Measurements from ENCODE around the gene SYK. TPM values are rescaled to one million over a fixed set of nuclear protein-coding genes. Genes with fewer than 3 reads are reported as not detected.

SYK gene
- total and polyA plus RNA-seq, 2 of the 4 experiments (the other 2 are of a cell fraction) = not detected

DNA sequence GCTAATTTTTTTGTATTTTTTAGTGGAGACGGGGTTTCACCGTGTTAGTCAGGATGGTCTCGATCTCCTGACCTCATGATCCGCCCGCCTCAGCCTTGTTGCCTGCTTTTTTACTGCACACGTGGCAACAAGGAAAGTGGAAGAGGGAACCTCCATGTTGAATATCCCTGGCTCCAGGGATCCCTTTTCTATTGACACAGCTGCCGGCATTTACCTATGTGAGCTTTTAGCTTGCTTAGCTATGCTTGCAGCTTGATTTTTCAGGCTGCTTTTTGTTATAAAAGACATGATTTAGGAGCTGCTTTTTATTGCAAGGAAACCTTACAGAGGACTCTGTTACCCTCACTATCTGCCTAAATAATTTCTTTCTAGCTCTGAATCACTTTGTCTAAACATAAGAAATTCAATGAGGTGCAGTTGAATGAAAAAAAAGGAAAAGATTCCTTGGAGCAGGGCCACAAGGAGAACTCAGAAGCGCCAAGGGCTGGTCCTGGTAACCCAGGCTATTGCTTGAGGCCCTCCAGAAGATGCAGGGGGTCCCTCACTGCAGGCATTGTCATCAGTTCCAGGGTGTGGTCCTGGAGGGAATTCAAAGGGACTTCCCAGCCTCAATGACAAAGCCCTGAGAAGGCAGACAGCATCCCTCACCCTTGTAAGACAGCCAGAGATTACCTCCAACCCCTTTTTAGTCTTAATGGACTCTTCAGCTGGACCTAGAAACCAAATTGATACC, 89.9 kb downstream of the SYK start:
- TF ChIP-seq CHD1 (IDR thresholded peaks at IDR 0.05; ENCODE audit: low read depth, low read length) = no peak
- TF ChIP-seq USF2 (IDR thresholded peaks at IDR 0.05; ENCODE audit: low read depth, low read length) = no peak
- no peak for TF ChIP-seq ELK1 (IDR thresholded peaks at IDR 0.05; ENCODE audit: borderline replicate concordance, low read depth, low read length)
- TF ChIP-seq CEBPB (IDR thresholded peaks at IDR 0.05; ENCODE audit: low read depth, low read length) = no peak
- no peak for TF ChIP-seq CTCF (conservative IDR thresholded peaks at IDR 0.05; ENCODE audit: low read depth, low read length)
- no peak for TF ChIP-seq POLR2A (IDR thresholded peaks at IDR 0.05; ENCODE audit: low read depth, low read length)
- TF ChIP-seq MAZ (IDR thresholded peaks at IDR 0.05; ENCODE audit: borderline replicate concordance, low read depth, low read length) = no peak
- no peak for TF ChIP-seq SMC3 (IDR thresholded peaks at IDR 0.05; ENCODE audit: low read depth, low read length)
- TF ChIP-seq FOS (IDR thresholded peaks at IDR 0.05; ENCODE audit: low read depth, low read length) = no peak
- no peak for TF ChIP-seq NFE2L2 (IDR thresholded peaks at IDR 0.05; ENCODE audit: low read depth, low read length)
- no peak for TF ChIP-seq RCOR1 (IDR thresholded peaks at IDR 0.05; ENCODE audit: insufficient replicate concordance, low read length)
- H3K18ac ChIP-seq (ENCODE audit: low read depth, low read length) = no peak overlapping the region
- in situ Hi-C loops (cut with MboI; ENCODE audit: low sequenced_read_pairs) (no loop called here), dilution Hi-C loops (cut with HindIII; ENCODE audit: low sequenced_read_pairs, unreplicated experiment) (no loop called here), intact Hi-C loops (cut with micrococcal nuclease) (no loop called here)
- H3K4me1 ChIP-seq (ENCODE audit: control insufficient read depth, insufficient read depth, low read length) = no peaks in the 10 kb centered on the region
- H3K36me3 ChIP-seq (ENCODE audit: control insufficient read depth, insufficient read depth, low read length) = no peaks in the 10 kb centered on the region
- H3K14ac ChIP-seq (replicated peaks; ENCODE audit: low read depth, low read length) = no peak overlapping the region
- H4K8ac ChIP-seq (ENCODE audit: low read depth in 2 of 2, low read length in 2 of 2) = no peak overlapping the region
- no CpG with 5 or more reads among the region's 8 CpGs for WGBS, 2 experiments (ENCODE audit: extremely low coverage in 2 of 2, insufficient read length in 1 of 2)
- DNase-seq (peak; percentile 8), ATAC-seq (ENCODE audit: low read depth) (peak; percentile 56)
- H4K5ac ChIP-seq (ENCODE audit: low read depth, low read length) = no peak overlapping the region
- H3K4me3 ChIP-seq (ENCODE audit: insufficient read depth, low read depth, low read length) = no peak overlapping the region
- no peak overlapping the region for H2BK120ac ChIP-seq (ENCODE audit: low read depth, low read length)
- no peak overlapping the region for H2AK5ac ChIP-seq (ENCODE audit: low read depth, low read length)
- no peak overlapping the region for H2BK5ac ChIP-seq (ENCODE audit: low read depth, low read length, poor library complexity, severe bottlenecking)
- H3K9me1 ChIP-seq (ENCODE audit: insufficient read depth, low read length) = no peaks in the 10 kb centered on the region
- ChIA-PET POLR2A (ENCODE audit: unreplicated experiment) (no interaction called here), CTCF (no interaction called here)
- H3K27ac ChIP-seq (ENCODE audit: insufficient read depth, low read length) = no peak overlapping the region
- H3K27me3 ChIP-seq (ENCODE audit: control insufficient read depth, insufficient read depth, low read length) = peaks cover 42% of the 10 kb centered on the region
- H3K4ac ChIP-seq (ENCODE audit: low read depth, low read length) = no peak overlapping the region
- H2BK20ac ChIP-seq (ENCODE audit: low read depth, low read length) = no peak overlapping the region
- no peak overlapping the region for H3K56ac ChIP-seq (ENCODE audit: extremely low read depth, insufficient read depth, low read length)
- no peak overlapping the region for H2BK15ac ChIP-seq (ENCODE audit: low read depth, low read length)
- no peaks in the 10 kb centered on the region for H4K20me1 ChIP-seq (ENCODE audit: insufficient read depth, low read length)
- no peaks in the 10 kb centered on the region for H3K9me3 ChIP-seq (ENCODE audit: control insufficient read depth, insufficient read depth, low read length)
- H3K9ac ChIP-seq (ENCODE audit: low read depth, low read length) = no peak overlapping the region
- H2AK9ac ChIP-seq (replicated peaks; ENCODE audit: low read depth, low read length, poor library complexity) = no peak overlapping the region
- no peak overlapping the region for H3K23ac ChIP-seq (ENCODE audit: low read depth, low read length)
- H3K79me1 ChIP-seq (ENCODE audit: low read depth in 1 of 2, low read length in 2 of 2) = no peaks in the 10 kb centered on the region
- no peak overlapping the region for H4K91ac ChIP-seq (ENCODE audit: insufficient read depth, low read depth, low read length)
- no peak overlapping the region for H2AFZ ChIP-seq (replicated peaks; ENCODE audit: low read length, poor library complexity)
- no peak overlapping the region for H3K4me2 ChIP-seq (ENCODE audit: low read depth, low read length)
- no TSS peak for BruUV-seq (replicated peaks)
